ENCODE results near the gene CDH10.
A peak's percentile ranks its signal among the peaks of the same experiment; 100 is the strongest.

CDH10 gene

GRCh38 chr5:24644761-24645160 lies at the start of gene CDH10:
Gene CDH10 (minus strand): TSS chr5:24644978. CDS start chr5:24593490, 51,488 bp downstream.
- DNase-seq (ENCODE audit: low read depth), result no peak

GRCh38 chr5:24693609-24694008 lies 48.8 kb upstream of the CDH10 start:
- no peak for DNase-seq (ENCODE audit: low read depth)

DNA sequence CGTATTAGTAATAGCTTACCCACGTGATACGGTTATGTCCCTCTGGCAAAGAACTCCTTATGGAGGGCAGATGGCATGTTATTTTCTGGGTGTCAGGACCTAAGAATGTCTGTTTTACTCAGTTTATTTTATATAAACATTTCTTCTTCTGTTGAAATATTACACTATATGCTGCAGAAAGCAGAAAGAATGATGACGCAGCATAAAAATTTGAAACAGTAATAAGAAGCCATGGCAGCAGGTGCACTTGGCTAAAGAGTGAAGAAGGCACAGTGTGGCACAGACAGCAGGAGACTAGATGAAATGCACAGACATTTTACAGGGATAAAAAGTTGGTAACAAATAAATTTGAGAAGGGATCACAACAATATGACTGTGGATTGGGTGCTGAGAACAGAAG lies 46.3 kb upstream of the CDH10 start:
- no peak for DNase-seq (ENCODE audit: low read depth)

- no peak for DNase-seq (ENCODE audit: low read depth)
Measured at GRCh38 chr5:24681106-24681505, 36.3 kb upstream of the CDH10 start.

DNA sequence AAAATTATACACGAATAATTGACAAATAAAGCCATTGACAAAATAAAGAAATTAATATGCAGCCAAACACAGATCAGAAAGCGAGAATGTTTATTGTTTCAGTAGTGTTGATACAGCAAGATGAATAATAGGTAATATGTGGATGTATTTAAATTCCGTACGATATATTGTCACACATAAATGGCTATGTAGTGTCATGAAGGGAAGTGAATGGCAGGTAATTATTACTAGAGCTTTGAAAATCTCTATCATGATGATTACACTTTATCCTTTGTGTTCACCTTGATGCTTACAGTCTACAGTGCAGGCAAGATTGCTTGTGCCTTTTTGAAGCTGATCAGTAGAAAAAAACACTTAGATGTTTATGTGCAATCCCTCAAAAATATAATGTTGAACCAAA lies 23.3 kb upstream of the CDH10 start:
- no peak for DNase-seq (ENCODE audit: low read depth)

DNA sequence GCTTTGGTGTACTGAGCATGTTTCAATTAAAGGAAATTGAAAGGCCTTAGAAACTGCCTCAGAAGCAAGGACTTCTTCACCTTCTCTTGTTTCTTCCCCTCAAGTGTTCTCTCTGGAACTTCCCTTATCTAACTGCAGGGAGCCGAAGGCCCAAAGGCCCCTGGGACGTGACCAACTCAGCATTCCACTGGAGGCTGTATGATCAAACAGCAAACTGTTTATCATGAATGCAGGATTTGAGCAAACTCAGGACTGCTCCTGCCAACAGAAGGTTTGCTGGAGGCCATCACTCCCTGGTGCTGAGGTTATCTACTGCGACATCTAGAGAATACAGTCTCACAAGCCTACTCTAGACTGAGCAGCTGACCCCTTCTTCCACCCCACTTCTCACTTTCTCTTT lies 4.8 kb upstream of the CDH10 start:
- no peak for DNase-seq (ENCODE audit: low read depth)

DNA sequence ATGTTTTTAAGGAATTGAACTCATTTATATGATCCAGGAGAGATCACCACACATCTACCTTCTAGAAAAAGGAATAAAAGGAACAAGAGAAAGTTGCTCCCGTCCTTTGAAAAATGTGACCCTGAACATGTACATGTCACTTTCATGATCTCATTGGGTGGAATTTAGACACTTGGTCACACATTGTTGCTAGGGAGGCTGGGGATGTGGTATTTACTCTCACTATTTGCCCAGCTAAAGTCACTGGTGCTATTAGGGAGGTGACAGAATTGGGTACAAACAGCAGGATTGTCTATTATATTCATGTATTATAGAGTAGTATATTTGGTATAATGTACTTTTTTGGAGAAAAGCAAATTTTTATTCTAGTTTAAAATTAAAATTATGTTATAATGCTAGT lies 2.1 kb upstream of the CDH10 start:
- no peak for DNase-seq (ENCODE audit: low read depth)

DNA sequence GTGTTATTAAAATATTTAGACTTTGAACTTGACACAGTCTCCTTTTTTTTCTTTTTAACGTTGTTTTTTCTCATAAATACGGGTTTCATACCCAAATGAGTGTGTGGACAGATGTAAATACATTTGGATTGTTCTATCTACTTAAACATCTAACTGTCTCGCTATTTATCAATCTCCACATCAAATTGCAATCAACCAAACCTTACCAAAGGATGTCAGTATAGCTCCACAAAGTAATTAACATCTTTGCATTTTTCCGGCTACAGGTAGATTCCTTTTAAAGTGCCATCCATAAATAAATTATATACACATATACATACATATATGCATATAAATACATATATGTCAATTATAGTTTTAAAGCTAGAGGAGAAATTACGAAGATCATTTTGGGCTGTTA lies 705 bp upstream of the CDH10 start:
- no peak for DNase-seq (ENCODE audit: low read depth)

DNA sequence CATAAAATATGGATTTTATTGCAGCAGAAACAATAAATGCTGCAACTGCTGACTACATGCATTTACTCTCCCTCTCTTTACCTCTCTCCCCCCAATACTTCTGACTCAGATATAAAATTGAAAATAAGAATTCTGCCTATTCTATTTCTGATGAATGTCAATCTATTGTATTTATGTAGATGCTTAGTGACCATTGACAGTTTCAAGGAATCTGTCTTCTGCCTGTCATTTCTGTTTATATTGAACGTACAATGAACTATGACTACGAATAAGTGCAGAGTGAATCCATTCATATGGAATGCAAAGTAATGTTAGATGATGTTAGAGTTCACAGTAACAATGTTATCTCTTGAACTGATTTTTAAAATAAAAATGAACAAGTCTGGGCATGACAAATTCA lies 898 bp downstream of the CDH10 start:
- no peak for DNase-seq (ENCODE audit: low read depth)

DNA sequence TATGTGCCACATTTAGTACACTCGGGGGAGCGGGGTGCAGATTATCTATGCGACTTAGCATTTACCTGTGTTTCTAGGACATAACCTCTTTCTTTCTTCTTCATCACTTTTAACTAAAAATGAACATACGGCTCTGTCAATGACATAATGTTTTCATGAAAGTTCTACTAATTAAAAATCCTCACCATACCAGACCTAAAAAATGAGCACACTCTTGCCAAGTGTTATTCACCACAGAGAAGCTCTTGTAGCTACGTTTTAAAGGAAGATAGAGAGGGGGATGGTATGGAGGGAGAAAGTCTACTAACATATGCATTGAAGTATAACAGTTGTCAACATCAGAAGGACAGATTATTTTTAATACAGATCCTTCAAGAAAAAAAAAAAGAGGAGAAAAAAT lies 1.6 kb downstream of the CDH10 start:
- no peak for DNase-seq (ENCODE audit: low read depth)

DNA sequence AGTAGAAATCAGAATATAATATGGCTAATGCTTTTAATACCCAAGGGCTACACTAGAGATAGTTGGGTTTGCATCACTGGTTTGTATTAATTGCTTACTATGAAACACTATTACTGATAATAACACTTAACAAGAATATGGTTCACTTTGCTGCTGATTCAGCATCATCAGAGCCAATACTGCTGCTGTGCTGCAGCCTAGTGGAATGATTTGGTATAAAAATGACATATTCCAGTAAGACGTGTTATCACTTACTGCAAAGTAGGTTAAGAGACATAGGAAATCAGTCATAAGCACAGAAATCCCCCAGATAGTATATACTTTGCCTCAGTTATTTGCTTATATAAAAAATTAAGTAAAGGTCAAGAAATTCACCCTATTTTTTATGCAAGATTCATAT lies 2.8 kb downstream of the CDH10 start:
- peak; percentile 8 for DNase-seq (ENCODE audit: low read depth)

DNA sequence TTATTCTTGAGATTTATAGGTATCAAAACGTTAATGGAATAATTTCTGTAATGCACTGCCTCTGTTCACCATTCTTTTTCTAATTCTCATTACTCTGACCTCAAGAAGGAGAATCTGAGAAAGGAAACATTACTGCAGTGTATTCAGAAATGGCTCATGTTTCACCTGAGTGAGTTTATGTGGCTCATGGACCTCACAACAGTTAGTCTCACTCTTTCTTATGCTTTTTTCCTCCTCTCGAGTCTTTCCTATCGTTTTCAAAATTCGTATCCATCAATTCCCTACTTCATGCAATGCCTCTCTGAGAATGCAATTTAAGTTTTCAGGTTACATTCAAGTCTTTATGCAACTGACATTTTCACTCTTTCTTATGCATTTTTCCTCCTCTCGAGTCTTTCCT lies 9.6 kb downstream of the CDH10 start:
- DNase-seq (ENCODE audit: low read depth), result no peak

GRCh38 chr5:24633715-24634325 lies 11.0 kb downstream of the CDH10 start:
- peak; percentile 35 for DNase-seq (ENCODE audit: low read depth)

DNA sequence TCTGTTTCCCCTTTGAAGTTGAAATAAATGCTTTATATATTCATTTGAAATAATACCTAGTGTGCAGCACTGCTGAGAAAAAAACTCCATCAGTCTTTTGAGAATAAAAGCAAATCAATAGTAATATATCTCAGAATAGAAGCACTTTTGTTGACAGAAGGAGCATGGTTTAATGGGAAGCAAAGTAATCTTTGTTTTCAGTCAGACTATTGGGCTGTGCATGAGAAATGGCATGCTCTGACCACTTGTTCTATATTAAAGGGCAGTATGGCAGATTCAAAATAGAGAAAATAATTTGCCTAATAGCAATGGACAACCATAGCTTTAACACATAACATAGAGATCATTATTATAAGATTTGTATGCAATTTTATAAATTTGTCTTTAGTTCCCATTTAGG lies 12.4 kb downstream of the CDH10 start:
- DNase-seq (ENCODE audit: low read depth), result no peak

- no peak for DNase-seq (ENCODE audit: low read depth)
Measured at GRCh38 chr5:24630918-24631317, 13.9 kb downstream of the CDH10 start.

- no peak for DNase-seq (ENCODE audit: low read depth)
Measured at GRCh38 chr5:24629798-24630197, 15.0 kb downstream of the CDH10 start.

- no peak for DNase-seq (ENCODE audit: low read depth)
Measured at GRCh38 chr5:24624872-24625271, 19.9 kb downstream of the CDH10 start.

GRCh38 chr5:24623624-24624023 lies 21.2 kb downstream of the CDH10 start:
- DNase-seq (ENCODE audit: low read depth), result no peak

GRCh38 chr5:24623031-24623430 lies 21.7 kb downstream of the CDH10 start:
- no peak for DNase-seq (ENCODE audit: low read depth)

- DNase-seq (ENCODE audit: low read depth), result no peak
Measured at GRCh38 chr5:24621792-24622191, 23.0 kb downstream of the CDH10 start.

- no peak for DNase-seq (ENCODE audit: low read depth)
Measured at GRCh38 chr5:24616566-24616965, 28.2 kb downstream of the CDH10 start.

- DNase-seq (ENCODE audit: low read depth), result no peak
Measured at GRCh38 chr5:24615159-24615558, 29.6 kb downstream of the CDH10 start.

GRCh38 chr5:24609706-24610105 lies 35.1 kb downstream of the CDH10 start:
- no peak for DNase-seq (ENCODE audit: low read depth)

- no peak for DNase-seq (ENCODE audit: low read depth)
Measured at GRCh38 chr5:24606971-24607370, 37.8 kb downstream of the CDH10 start.

- no peak for DNase-seq (ENCODE audit: low read depth)
Measured at GRCh38 chr5:24602188-24602587, 42.6 kb downstream of the CDH10 start.

Measured in EH (cell line).